Prostate gland (tissue), 2 donors: ENCODE measurements around the gene TPRG1L.

Experiments
- POLR2A ChIP-seq: fragments of 450-650 bp; IDR thresholded peaks from one replicate; pipeline ENCODE4 v1.6.1; 2016; ENCODE audit warnings: antibody characterized with exemption, mild to moderate bottlenecking
- POLR2AphosphoS5 ChIP-seq: sonication (generic); formaldehyde crosslinking; IDR thresholded peaks from one replicate; pipeline ENCODE4 v1.6.1; 2017; ENCODE audit warnings: antibody characterized with exemption
- TF ChIP-seq, protein P1 (sequence below), 4 experiments: fragments of 200-600 bp in 2 of 4; fragments of 450-650 bp in 2 of 4; sonication (generic) in 2 of 4; IDR thresholded peaks; 1 replicate in 3 of 4; 2 replicates in 1 of 4; pipeline ENCODE4 v1.5.1; 2016 to 2019; ENCODE audit warnings: antibody characterized with exemption in 4 of 4, mild to moderate bottlenecking in 2 of 4, moderate library complexity in 2 of 4

DNA sequence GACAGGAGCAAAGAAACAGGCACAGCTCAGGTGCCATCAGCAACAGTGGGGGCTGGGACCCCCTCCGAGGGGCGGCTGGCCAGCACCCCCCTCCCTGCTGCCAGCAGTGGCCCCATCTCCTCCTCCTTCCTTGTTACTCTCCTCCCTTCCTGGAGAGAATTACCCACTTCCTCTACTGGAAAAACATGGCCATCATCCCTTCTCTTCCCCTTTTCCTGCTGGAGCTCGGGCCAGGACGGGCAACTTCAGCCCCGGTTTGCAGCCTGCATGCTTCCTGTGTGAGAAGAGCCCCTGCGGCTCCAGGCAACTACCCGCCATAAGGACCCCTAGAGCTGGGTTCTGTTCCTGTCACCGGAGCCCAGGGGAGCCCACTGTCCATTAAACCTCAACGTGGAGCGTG lies 31.1 kb upstream of the TPRG1L start:
- TF ChIP-seq, protein P1, sequence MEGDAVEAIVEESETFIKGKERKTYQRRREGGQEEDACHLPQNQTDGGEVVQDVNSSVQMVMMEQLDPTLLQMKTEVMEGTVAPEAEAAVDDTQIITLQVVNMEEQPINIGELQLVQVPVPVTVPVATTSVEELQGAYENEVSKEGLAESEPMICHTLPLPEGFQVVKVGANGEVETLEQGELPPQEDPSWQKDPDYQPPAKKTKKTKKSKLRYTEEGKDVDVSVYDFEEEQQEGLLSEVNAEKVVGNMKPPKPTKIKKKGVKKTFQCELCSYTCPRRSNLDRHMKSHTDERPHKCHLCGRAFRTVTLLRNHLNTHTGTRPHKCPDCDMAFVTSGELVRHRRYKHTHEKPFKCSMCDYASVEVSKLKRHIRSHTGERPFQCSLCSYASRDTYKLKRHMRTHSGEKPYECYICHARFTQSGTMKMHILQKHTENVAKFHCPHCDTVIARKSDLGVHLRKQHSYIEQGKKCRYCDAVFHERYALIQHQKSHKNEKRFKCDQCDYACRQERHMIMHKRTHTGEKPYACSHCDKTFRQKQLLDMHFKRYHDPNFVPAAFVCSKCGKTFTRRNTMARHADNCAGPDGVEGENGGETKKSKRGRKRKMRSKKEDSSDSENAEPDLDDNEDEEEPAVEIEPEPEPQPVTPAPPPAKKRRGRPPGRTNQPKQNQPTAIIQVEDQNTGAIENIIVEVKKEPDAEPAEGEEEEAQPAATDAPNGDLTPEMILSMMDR (IDR thresholded peaks at IDR 0.05) = no peak
- TF ChIP-seq POLR2A (no peak), POLR2AphosphoS5 (no peak)
